Measurements from ENCODE around the gene DHRSX. TPM values are rescaled to one million over a fixed set of nuclear protein-coding genes. Genes with fewer than 3 reads are reported as not detected.

The DHRSX gene
- total RNA-seq, 1 experiment from 2014 or later, result 14.0 TPM

DNA sequence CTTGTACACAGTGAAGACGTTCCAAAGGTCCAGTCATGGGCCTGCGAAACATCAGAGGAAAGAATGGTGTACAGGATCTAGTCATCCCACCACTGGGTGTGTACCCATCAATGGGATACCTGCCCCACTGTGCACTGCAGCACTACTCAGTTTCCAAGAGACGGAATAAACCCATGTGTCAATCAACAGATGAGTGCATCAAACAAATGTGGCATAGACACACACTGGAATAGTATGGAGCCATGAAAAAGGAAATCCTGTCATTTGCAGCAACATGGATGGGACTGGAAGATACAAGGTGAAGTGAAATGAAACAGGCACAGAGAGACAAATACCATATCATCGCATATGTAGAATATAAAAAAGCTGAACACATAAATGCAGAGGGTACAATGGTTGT lies 48.0 kb downstream of the DHRSX start:
- H3K4me1 ChIP-seq (ENCODE audit: low read length), result peaks cover 6% of the 10 kb centered on the region
- H3K79me2 ChIP-seq (ENCODE audit: low read length), result peaks cover 11% of the 10 kb centered on the region
- no peak overlapping the region for H3K4me3 ChIP-seq (ENCODE audit: low read length)
- H2AFZ ChIP-seq (ENCODE audit: low read length), result no peak overlapping the region
- no peaks in the 10 kb centered on the region for H3K9me2 ChIP-seq (replicated peaks; ENCODE audit: insufficient read depth, low read length)
- no peaks in the 10 kb centered on the region for H3K36me3 ChIP-seq (ENCODE audit: insufficient read depth, low read length)
- no peak overlapping the region for H3K9ac ChIP-seq (ENCODE audit: low read length)
- H3K27ac ChIP-seq (ENCODE audit: low read length), result no peak overlapping the region
- H3K9me3 ChIP-seq (ENCODE audit: low read length), result no peaks in the 10 kb centered on the region
- H3K4me2 ChIP-seq (ENCODE audit: low read depth, low read length, poor library complexity, severe bottlenecking), result no peak overlapping the region
- DNase-seq, result no peak
- no peaks in the 10 kb centered on the region for H4K20me1 ChIP-seq (ENCODE audit: insufficient read depth, low read depth, low read length)
- H3K27me3 ChIP-seq (ENCODE audit: low read length), result no peaks in the 10 kb centered on the region

DNA sequence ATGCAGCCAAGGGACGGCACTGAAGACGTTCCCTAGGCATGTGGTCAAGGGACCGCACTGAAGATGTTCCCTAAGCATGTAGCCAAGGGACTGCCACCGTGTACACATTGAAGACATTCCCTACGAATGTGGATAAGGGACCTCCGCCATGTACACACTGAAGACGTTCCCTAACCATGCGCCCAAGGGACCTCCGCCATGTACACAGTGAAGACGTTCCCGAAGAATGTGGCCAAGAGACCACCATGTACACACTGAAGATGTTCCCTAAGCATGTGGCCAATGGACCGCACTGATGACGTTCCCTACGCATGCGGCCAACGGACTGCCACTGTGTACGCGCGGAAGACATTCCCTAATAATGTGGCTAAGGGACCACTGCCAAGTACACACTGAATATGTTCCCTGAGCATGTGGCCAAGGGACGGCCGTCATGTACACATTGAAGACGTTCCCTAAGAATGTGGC lies 48.4 kb downstream of the DHRSX start:
- H3K9ac ChIP-seq (ENCODE audit: low read length), result no peak overlapping the region
- H3K36me3 ChIP-seq (ENCODE audit: insufficient read depth, low read length), result no peaks in the 10 kb centered on the region
- H3K27me3 ChIP-seq (ENCODE audit: low read length), result no peaks in the 10 kb centered on the region
- no peak overlapping the region for H3K27ac ChIP-seq (ENCODE audit: low read length)
- no peaks in the 10 kb centered on the region for H3K9me2 ChIP-seq (replicated peaks; ENCODE audit: insufficient read depth, low read length)
- H2AFZ ChIP-seq (ENCODE audit: low read length), result no peak overlapping the region
- H3K79me2 ChIP-seq (ENCODE audit: low read length), result peaks cover 12% of the 10 kb centered on the region
- no peaks in the 10 kb centered on the region for H3K9me3 ChIP-seq (ENCODE audit: low read length)
- no peak for DNase-seq
- H3K4me1 ChIP-seq (ENCODE audit: low read length), result peaks cover 6% of the 10 kb centered on the region
- H3K4me2 ChIP-seq (ENCODE audit: low read depth, low read length, poor library complexity, severe bottlenecking), result no peak overlapping the region
- no peak overlapping the region for H3K4me3 ChIP-seq (ENCODE audit: low read length)
- H4K20me1 ChIP-seq (ENCODE audit: insufficient read depth, low read depth, low read length), result no peaks in the 10 kb centered on the region

DNA sequence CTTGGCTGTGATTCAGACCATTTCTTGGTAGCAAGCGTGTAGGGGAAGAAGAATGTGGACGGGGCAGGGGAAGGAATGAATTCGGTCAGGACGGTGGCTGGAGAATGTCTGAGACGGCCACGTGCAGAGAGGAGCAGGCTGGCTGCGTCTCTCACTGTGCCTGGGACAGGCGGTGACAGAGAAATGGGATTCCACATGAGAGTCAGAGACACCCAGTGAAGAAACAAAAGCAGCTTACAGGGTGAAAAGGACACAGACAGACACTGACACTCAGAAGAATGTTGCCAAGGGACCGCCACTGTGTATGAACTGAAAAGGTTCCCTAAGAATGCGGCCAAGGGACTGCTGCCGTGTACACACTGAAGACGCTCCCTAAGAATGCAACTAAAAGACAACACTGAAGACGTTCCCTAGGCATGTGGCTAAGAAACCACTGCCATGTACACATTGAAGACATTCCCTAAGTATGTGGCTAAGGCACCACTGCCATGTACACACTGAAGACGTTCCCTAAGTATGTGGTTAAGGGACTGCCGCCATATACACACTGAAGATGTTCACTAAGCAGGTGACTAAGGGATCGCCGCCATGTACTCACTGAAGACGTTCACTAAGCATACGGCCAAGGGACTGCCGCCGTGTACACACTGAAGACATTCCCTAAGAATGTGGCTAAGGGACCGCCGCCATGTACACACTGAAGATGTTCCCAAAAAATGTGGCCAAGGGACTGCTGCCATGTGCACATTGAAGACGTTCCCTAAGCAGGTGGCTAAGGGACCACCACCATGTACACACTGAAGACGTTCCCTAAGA lies 49.1 kb downstream of the DHRSX start:
- no peak overlapping the region for H3K9ac ChIP-seq (ENCODE audit: low read length)
- H3K27ac ChIP-seq (ENCODE audit: low read length), result no peak overlapping the region
- H3K4me2 ChIP-seq (ENCODE audit: low read depth, low read length, poor library complexity, severe bottlenecking), result no peak overlapping the region
- H3K4me3 ChIP-seq (ENCODE audit: low read length), result no peak overlapping the region
- no peak overlapping the region for H2AFZ ChIP-seq (ENCODE audit: low read length)
- H3K9me3 ChIP-seq (ENCODE audit: low read length), result 0 out of 2 replicates have a peak, but pooled peaks cover 2% of the 10 kb centered on the region
- no peaks in the 10 kb centered on the region for H3K36me3 ChIP-seq (ENCODE audit: insufficient read depth, low read length)
- peaks cover 6% of the 10 kb centered on the region for H3K4me1 ChIP-seq (ENCODE audit: low read length)
- DNase-seq, result no peak
- no peaks in the 10 kb centered on the region for H4K20me1 ChIP-seq (ENCODE audit: insufficient read depth, low read depth, low read length)
- no peaks in the 10 kb centered on the region for H3K9me2 ChIP-seq (replicated peaks; ENCODE audit: insufficient read depth, low read length)
- no peaks in the 10 kb centered on the region for H3K27me3 ChIP-seq (ENCODE audit: low read length)
- peaks cover 11% of the 10 kb centered on the region for H3K79me2 ChIP-seq (ENCODE audit: low read length)

DNA sequence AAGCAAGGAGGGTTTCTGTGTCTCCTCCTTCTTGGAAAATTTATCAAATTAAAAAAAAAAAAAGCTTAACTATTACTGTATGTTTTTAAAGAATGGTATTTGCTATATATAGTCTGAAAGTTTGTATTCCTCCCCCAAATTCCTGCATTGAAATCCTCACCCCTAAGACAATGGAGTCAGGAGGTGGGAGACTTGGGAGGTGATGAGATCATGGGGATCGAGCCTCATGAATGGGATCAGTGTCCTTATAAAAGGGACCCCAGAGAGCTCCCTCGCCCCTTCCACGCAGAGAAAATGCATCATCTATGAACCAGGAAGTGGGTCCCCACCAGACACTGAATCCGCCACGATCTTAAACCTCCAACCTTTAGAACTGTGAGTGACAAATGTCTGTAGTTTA lies 50.1 kb downstream of the DHRSX start:
- no peak overlapping the region for H2AFZ ChIP-seq (ENCODE audit: low read length)
- no peak for DNase-seq
- peaks cover 6% of the 10 kb centered on the region for H3K4me1 ChIP-seq (ENCODE audit: low read length)
- no peak overlapping the region for H3K9ac ChIP-seq (ENCODE audit: low read length)
- H3K27me3 ChIP-seq (ENCODE audit: low read length), result no peaks in the 10 kb centered on the region
- H3K9me2 ChIP-seq (replicated peaks; ENCODE audit: insufficient read depth, low read length), result no peaks in the 10 kb centered on the region
- H3K27ac ChIP-seq (ENCODE audit: low read length), result no peak overlapping the region
- 0 out of 2 replicates have a peak, but pooled peaks cover 2% of the 10 kb centered on the region for H3K9me3 ChIP-seq (ENCODE audit: low read length)
- no peak overlapping the region for H3K4me2 ChIP-seq (ENCODE audit: low read depth, low read length, poor library complexity, severe bottlenecking)
- no peak overlapping the region for H3K4me3 ChIP-seq (ENCODE audit: low read length)
- H4K20me1 ChIP-seq (ENCODE audit: insufficient read depth, low read depth, low read length), result no peaks in the 10 kb centered on the region
- no peaks in the 10 kb centered on the region for H3K36me3 ChIP-seq (ENCODE audit: insufficient read depth, low read length)
- peaks cover 16% of the 10 kb centered on the region for H3K79me2 ChIP-seq (ENCODE audit: low read length)

DNA sequence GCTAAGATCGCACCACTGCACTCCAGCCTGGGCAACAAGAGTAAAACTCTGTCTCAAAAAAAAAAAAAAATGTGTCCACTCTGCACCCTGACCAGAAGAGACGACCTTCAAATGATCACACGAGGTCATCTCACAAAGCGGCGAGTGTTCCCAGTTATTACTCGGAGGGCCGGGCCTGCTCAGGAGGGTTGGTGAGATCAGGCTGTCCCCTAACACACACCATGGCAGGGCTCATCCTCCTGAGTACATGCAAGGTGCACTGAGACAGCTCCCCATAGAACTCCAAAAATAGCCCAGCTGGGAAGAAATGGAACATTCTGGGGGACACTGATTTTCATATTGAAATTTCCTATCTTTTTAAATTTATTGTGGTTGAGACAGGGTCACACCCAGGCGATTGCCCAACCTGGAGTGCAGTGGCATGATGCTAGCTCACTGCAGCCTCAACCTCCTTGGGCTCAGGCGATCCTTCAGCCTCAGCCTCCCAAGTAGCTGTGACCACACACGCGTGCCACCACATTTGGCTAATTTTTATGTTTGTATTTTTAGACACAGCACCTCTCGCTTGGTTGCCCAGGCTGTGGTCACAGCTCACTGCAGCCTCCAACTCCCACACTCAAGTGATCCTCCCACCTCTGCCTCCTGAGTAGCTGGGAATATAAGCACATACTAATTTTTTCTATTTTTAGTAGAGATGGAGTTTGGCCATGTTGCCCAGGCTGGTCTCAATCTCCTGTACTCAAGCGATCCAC lies 51.5 kb downstream of the DHRSX start:
- Histone ChIP-seq H3K9me3 (ENCODE audit: low read length) (0 out of 2 replicates have a peak, but pooled peaks cover 2% of the 10 kb centered on the region), H3K4me1 (ENCODE audit: low read length) (peaks cover 6% of the 10 kb centered on the region), H3K4me2 (ENCODE audit: low read depth, low read length, poor library complexity, severe bottlenecking) (no peak overlapping the region), H3K27ac (ENCODE audit: low read length) (no peak overlapping the region), H3K27me3 (ENCODE audit: low read length) (no peaks in the 10 kb centered on the region), H2AFZ (ENCODE audit: low read length) (no peak overlapping the region), H3K79me2 (ENCODE audit: low read length) (peaks cover 19% of the 10 kb centered on the region), H3K9me2 (replicated peaks; ENCODE audit: insufficient read depth, low read length) (no peaks in the 10 kb centered on the region), H3K9ac (ENCODE audit: low read length) (no peak overlapping the region), H3K36me3 (ENCODE audit: insufficient read depth, low read length) (no peaks in the 10 kb centered on the region), H3K4me3 (ENCODE audit: low read length) (no peak overlapping the region), H4K20me1 (ENCODE audit: insufficient read depth, low read depth, low read length) (no peaks in the 10 kb centered on the region)
- DNase-seq, result no peak

DNA sequence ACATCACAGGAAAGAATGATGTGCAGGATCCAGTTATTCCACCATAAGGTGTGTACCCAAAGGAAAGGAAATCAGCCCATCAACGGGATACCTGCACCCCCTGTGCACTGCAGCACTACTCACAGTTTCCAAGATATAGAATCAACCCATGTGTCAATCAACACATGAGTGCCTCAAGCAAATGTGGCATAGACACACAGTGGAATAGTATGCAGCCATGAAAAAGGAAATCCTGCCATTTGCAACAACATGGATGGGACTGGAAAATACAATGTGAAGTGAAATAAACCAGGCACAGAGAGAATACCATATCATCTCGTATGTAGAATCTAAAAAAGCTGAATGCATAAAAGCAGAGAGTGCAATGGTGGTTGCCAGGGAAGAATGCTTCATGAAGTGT lies 53.3 kb downstream of the DHRSX start:
- no peaks in the 10 kb centered on the region for H3K27me3 ChIP-seq (ENCODE audit: low read length)
- no peaks in the 10 kb centered on the region for H3K36me3 ChIP-seq (ENCODE audit: insufficient read depth, low read length)
- no peaks in the 10 kb centered on the region for H4K20me1 ChIP-seq (ENCODE audit: insufficient read depth, low read depth, low read length)
- H3K9ac ChIP-seq (ENCODE audit: low read length), result no peak overlapping the region
- H3K27ac ChIP-seq (ENCODE audit: low read length), result no peak overlapping the region
- H3K4me2 ChIP-seq (ENCODE audit: low read depth, low read length, poor library complexity, severe bottlenecking), result no peak overlapping the region
- 0 out of 2 replicates have a peak, but pooled peaks cover 2% of the 10 kb centered on the region for H3K9me3 ChIP-seq (ENCODE audit: low read length)
- H2AFZ ChIP-seq (ENCODE audit: low read length), result no peak overlapping the region
- H3K4me1 ChIP-seq (ENCODE audit: low read length), result peaks cover 6% of the 10 kb centered on the region
- H3K9me2 ChIP-seq (replicated peaks; ENCODE audit: insufficient read depth, low read length), result no peaks in the 10 kb centered on the region
- no peak overlapping the region for H3K4me3 ChIP-seq (ENCODE audit: low read length)
- DNase-seq, result no peak
- peaks cover 16% of the 10 kb centered on the region for H3K79me2 ChIP-seq (ENCODE audit: low read length)

DNA sequence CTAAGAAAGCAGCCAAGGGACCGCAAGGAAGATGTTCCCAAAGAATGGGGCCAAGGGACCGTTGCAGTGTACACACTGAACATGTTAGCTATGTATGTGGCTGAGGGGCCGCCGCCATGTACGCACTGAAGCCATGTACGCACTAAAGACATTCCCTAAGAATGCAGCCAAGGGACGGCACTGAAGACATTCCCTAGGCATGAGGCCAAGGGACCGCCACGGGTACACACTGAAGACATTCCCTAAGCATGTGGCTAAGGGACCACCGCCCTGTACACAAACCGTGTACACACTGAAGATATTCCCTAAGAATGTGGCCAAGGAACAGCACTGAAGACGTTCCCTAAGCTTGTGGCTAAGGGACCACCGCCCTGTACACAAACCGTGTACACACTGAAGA lies 54.0 kb downstream of the DHRSX start:
- no peak overlapping the region for H2AFZ ChIP-seq (ENCODE audit: low read length)
- no peak for DNase-seq
- no peak overlapping the region for H3K27ac ChIP-seq (ENCODE audit: low read length)
- H3K4me3 ChIP-seq (ENCODE audit: low read length), result no peak overlapping the region
- no peak overlapping the region for H3K9ac ChIP-seq (ENCODE audit: low read length)
- 0 out of 2 replicates have a peak, but pooled peaks cover 2% of the 10 kb centered on the region for H3K9me3 ChIP-seq (ENCODE audit: low read length)
- no peak overlapping the region for H3K4me2 ChIP-seq (ENCODE audit: low read depth, low read length, poor library complexity, severe bottlenecking)
- no peaks in the 10 kb centered on the region for H4K20me1 ChIP-seq (ENCODE audit: insufficient read depth, low read depth, low read length)
- H3K27me3 ChIP-seq (ENCODE audit: low read length), result no peaks in the 10 kb centered on the region
- H3K36me3 ChIP-seq (ENCODE audit: insufficient read depth, low read length), result no peaks in the 10 kb centered on the region
- H3K4me1 ChIP-seq (ENCODE audit: low read length), result peaks cover 6% of the 10 kb centered on the region
- peaks cover 14% of the 10 kb centered on the region for H3K79me2 ChIP-seq (ENCODE audit: low read length)
- no peaks in the 10 kb centered on the region for H3K9me2 ChIP-seq (replicated peaks; ENCODE audit: insufficient read depth, low read length)
